NCI-H510A treated with DMSO at 0.1 percent for 48 hours (cell line): ENCODE measurements around the gene SMARCE1.
A peak's percentile ranks its signal among the peaks of the same experiment; 100 is the strongest.

Experiments used
- DNase-seq: peaks from one replicate; lab custom pipeline; 2025; lab: John Stamatoyannopoulos, UW

Gene SMARCE1

GRCh38 chr17:40647624-40648383, at the start of gene SMARCE1:
TSS of gene SMARCE1 (minus strand) at chr17:40647818. CDS start at chr17:40645802, 2,016 bp downstream.
- peak; percentile 89 for DNase-seq

DNA sequence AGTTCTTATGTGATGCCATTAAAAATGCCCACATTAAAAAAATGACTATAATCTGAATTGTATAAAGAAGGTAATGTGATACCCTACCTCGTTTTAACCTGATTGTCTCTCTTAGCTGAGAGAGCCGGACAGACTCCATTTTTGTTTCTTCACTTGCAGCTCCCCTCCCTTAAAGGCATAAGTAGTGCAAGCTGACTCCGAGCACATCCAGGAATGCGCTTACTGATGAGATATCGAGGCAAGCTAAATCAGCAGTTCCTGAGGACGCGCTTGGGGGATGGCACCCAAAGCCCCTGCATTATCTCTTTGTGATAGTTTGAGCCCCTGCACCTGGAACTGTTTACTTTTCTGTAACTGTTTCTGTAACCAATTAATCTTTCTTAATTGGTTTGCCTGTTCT, 49.7 kb upstream of the SMARCE1 start:
- DNase-seq = no peak

- no peak for DNase-seq
Measured at GRCh38 chr17:40696651-40697072, 49.0 kb upstream of the SMARCE1 start.

- no peak for DNase-seq
Measured at GRCh38 chr17:40695874-40696472, 48.4 kb upstream of the SMARCE1 start.

DNA sequence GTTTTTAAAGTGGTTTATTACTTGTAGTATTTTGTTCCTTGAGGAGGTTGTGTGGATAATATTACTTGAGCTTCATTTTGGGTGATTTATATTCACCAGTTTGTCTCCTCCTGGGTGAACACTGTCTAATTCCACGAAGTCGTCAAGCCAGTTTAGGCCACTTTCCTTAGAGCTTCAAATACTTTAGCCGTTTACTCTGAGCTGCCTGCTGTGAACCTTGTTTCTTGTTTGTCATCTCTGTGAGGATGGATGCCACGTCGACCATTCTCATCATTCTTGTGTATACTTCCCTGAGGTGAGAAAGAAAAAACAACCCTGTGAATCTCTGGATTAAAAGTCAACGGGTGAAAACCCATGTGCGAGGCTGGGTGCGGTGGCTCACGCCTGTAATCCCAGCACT, 47.0 kb upstream of the SMARCE1 start:
- no peak for DNase-seq

- no peak for DNase-seq
Measured at GRCh38 chr17:40687106-40687505, 39.5 kb upstream of the SMARCE1 start.

DNA sequence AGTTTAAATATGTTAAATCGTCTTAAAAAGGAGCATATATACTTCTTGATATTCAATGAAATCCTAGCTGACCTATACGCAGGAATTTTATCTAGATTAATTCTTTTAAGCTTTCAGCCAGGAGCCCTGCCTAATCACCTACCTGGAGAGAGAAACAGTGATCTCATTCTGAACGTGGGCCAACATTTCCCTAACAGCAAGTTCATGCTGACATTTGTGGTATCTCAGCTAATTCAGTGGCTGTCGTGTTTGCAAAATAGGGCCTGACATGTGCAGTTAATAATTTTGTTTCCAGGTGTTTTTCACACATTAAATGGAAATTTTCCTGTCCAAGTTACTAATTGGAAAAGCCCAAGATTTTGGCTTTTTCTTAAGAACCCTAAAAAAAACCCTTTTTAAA, 38.6 kb upstream of the SMARCE1 start:
- DNase-seq = no peak

GRCh38 chr17:40680998-40681397, 33.4 kb upstream of the SMARCE1 start:
- DNase-seq = no peak

- DNase-seq = no peak
Measured at GRCh38 chr17:40679523-40679907, 31.9 kb upstream of the SMARCE1 start.

DNA sequence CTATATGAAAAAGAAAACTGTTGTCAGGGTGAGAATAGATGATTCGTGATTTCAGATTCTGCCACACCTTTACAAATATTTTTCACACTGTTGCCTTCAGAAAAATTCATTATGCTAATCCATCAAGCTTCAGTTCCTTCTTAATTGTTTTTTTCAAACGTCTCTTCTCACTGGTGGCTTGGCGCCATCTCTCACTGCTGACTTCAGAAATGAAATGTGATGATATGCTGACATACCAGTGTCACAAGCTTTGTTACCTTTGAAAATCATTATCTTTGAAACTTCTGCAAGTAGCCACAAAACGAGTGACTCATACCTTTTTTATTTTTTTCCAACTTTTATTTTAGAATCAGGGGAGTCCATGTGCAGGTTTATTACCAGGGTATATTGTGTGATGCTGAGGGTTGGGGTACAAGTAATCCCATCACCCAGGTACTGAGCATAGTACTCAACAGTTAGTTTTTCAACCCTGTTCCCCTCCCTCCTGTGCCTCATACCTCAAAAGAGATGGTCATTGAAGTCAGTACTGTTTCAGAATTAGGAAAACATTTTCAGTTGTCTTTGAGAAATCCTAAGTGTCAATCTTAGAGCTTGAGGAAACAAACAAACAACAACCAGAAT, 31.4 kb upstream of the SMARCE1 start:
- DNase-seq = no peak

- DNase-seq = no peak
Measured at GRCh38 chr17:40675905-40676304, 28.3 kb upstream of the SMARCE1 start.

GRCh38 chr17:40672654-40673053, 25.0 kb upstream of the SMARCE1 start:
- DNase-seq = no peak

DNA sequence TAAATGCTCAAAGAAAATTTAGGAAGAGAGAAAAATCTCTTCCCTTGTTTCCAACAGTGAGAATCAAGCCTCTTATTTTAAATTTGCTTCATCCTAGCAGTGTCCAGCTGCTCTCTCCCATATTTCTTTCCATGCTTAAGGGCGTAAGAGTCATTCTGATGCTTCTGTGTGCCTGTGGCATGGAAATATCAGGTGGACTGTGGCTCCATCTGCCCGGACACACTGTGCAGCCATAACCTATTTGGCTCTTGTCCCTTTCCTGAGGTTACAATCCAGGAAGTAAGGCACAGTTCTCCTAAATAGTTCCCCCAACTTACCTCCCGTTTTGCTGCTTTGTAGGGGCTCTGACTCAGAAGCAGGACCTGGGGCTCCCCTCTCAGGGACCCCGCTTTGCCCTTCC, 23.7 kb upstream of the SMARCE1 start:
- no peak for DNase-seq

DNA sequence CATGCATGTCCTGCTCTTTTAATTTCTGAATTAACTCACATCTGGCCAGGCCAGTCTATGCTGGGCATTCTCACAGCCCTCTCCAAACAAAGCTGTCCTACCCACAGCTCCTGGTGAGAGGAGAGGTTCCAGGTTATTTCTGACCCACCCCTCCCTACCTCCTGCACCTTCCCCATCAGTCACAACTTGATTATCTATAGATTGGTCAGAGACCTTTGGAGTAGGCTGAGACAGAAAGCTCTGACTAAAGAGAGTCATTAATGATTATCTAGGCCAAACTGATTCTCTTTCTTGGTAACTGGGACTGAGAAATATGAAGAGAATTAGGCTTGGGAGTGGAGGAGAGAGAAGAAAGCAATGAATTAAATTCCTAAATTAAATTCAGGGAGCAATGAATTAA, 18.7 kb upstream of the SMARCE1 start:
- no peak for DNase-seq

DNA sequence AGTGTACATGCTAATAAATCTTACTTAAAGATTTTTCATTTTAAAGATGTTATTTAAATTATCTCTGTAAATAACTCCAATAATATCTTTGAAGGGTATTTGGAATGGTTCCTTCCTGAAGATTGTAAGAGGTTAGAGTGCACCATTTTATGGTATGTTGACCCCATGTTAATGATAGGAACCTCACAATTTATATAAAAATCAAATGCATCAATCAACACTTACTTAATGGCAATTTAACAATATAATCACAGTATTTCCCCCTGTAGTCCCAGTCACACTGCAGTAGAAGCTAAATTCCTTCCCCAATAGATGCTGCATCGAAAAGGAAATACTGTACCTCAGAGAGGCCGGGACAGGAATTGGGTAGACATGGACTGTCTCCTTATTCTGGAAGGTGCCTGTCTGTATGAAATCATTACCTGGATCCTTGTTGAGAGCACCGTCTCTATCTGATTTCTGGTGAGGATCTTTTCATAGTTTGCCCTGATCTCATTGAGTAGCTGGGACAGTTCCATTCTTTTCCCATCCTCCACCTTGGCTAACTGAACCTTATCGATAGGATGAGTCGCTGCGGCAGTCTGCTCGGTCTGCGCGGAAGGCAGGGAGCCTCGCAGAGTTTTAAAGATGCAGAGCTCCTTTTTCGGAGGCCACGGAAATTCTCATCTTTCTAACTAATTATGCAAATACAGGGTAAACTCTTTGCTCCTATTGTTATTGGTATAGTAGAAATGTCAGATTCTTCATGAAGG, 17.1 kb upstream of the SMARCE1 start, which contains the start of gene KRT222:
Gene KRT222 (minus strand): TSS at position 596 of the 752 bp plus-strand sequence. CDS start 78 bp downstream, at position 518.
- DNase-seq = peak; percentile 4

GRCh38 chr17:40663252-40663651, 15.6 kb upstream of the SMARCE1 start:
- DNase-seq = no peak

- no peak for DNase-seq
Measured at GRCh38 chr17:40659911-40660310, 12.3 kb upstream of the SMARCE1 start.

DNA sequence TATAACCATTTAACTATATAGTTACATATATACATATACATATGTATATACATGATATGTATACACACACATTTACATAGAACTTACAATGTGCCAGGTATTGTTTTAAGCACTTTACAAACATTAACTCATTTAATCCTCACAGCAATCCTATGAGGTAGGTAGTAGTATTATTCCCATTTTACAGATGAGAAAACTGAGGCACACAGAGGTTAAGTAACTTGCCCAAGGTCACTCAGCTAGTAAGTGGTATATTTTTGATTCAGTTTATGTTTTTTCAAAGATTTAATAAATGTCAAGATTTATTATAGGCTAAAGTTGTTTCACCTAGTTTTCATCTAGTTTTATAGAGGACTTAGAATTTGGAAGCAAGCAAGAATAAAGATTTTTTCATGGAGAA, 10.8 kb upstream of the SMARCE1 start:
- DNase-seq = no peak

- no peak for DNase-seq
Measured at GRCh38 chr17:40651939-40652338, 4.3 kb upstream of the SMARCE1 start.

DNA sequence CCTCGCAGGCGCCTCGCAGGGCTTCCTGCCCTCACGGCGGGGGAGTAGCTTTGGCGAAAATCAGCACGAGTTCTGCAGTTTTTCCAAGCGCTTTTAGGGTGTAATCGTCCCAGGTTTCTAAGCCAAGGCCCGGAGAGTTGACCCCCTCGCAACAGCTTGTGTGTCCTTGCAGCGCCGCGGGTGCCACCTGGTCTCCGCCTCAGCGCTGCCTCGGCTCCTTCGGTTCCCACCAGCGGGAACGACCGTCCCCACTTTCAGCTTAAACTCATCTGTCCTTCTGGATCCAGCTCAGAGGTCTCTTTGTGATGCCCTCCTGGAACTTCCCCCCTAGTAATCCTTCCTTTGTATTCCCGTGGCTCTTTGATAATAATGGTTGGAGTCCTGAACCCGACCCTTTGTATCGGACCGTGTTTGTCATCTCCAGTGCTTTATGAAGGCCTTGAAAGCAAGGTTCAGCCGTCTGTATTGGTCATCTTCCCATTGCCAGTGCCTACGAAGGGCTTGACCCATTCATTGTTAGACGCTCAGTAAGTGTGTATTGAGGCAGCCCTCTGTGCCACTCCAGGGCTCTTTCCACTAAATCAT, 858 bp upstream of the SMARCE1 start:
- DNase-seq = peak; percentile 47

- DNase-seq = peak; percentile 57
Measured at GRCh38 chr17:40646791-40647623, 611 bp downstream of the SMARCE1 start.
